GM19395 (cell line): ENCODE data around the gene UTP14C.
A peak's percentile ranks its signal among the peaks of the same experiment; 100 is the strongest.
"Not testable (repeated sequence)": the region's sequence is repeated elsewhere in the genome, so short reads cannot be mapped to it uniquely, and the experiment has no call there.

ENCODE experiments used
- ATAC-seq: cut with Tn5 transposase; IDR thresholded peaks from one replicate; pipeline ENCODE4 v1.9.1; 2021; ENCODE audit warnings: mild to moderate bottlenecking, moderate library complexity; ENCODE audit not compliant: unreplicated experiment

The UTP14C gene

GRCh38 chr13:52003541-52003940 lies 20.9 kb upstream of the UTP14C start:
- no peak for ATAC-seq

DNA sequence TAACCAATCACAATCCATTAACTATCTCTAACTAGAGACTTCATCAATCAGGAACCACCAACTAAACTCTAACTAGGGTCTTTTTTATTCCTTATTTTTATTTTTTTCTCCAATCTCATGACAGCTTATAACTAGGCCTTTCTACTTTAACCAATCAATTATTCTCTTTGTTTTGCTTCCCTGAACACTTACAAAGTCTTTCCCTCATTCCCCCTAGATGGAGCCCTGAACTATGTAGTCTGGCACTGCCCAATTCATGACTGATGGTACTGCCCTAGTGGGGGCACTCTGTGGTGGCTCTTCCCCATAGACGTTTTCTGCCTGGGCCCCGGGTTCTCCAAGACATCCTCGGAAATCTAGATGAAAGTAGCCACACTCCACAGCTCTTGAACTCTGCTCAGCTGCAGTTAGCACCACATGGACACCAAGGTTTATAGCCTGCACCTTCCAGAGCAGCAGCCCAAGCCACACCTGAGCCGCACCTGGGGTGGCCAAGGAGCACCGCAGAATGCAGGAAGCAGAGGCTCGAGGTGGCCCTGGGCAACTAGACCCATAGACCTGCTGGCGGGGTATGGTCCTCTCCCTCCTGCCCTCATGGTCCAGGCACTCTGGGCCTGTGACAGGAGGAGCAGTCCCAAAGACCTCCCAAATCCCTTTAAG lies 19.9 kb upstream of the UTP14C start:
- no peak for ATAC-seq

GRCh38 chr13:52005841-52006522 lies 18.5 kb upstream of the UTP14C start:
- ATAC-seq: no peak

DNA sequence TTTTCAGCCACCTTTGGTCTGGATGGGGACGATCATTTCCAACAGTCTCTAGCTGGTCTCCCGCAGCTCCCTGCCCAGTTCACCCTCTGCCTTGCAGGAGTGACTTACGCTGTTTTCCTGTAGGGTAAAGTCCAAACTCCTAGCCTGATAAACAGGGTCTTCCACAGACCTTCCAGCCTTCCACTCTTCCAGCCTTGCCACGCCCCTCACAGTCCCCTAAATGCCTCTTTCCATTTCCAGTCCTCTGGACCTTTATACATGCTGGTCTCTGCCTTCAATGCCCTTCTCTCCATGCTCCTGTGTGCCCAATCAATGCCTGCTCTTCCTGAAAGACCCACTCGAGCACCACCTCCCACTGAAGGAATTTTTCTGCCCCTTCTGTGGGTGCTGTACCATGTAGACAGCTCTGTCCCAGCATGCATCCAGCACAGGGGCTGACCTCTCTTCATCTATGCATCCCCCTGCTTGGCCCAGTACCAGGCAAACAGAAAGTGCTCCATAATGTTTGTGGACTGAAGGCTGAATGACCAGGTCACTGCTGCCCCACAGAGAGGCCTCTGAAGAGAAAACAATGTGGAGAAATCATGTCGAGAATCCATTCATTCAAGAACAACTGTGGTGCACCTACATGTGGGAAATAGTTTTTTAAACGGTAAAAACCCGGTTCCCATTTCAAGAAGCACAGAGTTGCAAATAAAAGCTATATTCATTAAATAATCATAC lies 17.8 kb upstream of the UTP14C start:
- no peak for ATAC-seq

DNA sequence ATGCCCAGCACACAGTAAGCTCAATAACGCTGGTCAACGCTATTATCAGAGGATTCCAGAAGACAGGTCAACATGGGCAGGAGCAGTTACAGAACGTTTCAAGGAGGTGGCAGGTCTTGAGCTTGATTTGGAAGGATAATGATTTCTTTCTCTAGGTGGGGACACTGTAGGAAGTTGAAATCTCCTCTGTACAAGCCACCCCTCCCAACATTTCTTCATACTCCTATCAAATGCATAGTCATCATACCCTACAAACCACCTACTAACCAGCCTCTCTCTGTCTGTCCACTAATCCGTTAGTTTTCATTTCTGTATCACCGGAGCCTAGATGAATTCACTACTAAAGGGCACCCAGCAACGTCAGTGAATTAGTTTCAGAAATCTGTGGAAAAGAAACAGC lies 14.5 kb upstream of the UTP14C start:
- no peak for ATAC-seq

GRCh38 chr13:52010890-52011631 lies 13.4 kb upstream of the UTP14C start, which contains the start of gene ATP7B:
ATP7B (minus strand) TSS chr13:52011450; CDS start chr13:52011337, 113 bp downstream.
- ATAC-seq: peak; percentile 10

- peak; percentile 99 for ATAC-seq
These were observed 12.6 kb upstream of the UTP14C start, which contains the start of gene ALG11 for GRCh38 chr13:52011632-52012511. ALG11 (plus strand) TSS chr13:52012398; CDS start chr13:52012419, 21 bp downstream.

DNA sequence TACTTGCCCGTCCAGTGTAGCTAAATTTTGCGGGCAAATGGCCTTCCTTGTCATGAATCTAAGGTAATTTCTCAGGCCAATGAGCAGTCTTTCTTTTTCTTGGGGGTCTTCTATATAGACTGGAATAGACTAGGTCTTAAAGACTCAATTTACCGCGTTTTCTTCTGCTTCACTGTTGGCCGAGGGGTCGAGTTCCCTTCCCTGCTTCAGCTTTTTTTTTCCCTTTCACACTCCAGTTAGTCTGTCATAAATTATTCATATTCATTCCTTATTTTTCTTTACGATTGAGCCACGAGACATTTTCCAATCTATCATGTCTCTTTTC lies 12.0 kb upstream of the UTP14C start:
- ATAC-seq: peak; percentile 5

GRCh38 chr13:52016296-52016695 lies 8.2 kb upstream of the UTP14C start:
- no peak for ATAC-seq

- ATAC-seq: no peak
These were observed 4.3 kb upstream of the UTP14C start for GRCh38 chr13:52020191-52020590.

DNA sequence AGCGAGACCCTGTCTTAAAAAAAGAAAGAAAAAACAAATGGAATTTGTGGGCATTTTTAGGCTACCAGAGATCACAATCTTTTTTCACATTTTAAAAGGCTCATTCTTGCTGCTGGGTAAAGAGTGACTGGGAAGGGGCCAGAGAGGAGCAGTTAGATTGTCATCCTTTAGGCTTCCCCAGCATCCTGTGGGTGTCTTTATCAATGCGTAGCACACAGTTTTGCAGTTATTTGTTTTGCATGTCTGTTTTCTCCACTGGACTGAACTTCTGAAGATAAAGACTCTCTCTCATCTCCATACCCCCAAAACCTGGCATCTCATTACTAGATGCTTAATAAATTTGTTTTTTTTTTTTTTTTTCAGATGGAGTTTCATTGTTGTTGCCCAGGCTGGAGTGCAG lies 2.1 kb upstream of the UTP14C start:
- ATAC-seq: no peak

- ATAC-seq: no peak
These were observed 1.2 kb downstream of the UTP14C start for GRCh38 chr13:52025475-52026245.

- no peak for ATAC-seq
These were observed 1.7 kb downstream of the UTP14C start for GRCh38 chr13:52026246-52026626.

- no peak for ATAC-seq
These were observed 3.3 kb downstream of the UTP14C start for GRCh38 chr13:52027832-52028231.

DNA sequence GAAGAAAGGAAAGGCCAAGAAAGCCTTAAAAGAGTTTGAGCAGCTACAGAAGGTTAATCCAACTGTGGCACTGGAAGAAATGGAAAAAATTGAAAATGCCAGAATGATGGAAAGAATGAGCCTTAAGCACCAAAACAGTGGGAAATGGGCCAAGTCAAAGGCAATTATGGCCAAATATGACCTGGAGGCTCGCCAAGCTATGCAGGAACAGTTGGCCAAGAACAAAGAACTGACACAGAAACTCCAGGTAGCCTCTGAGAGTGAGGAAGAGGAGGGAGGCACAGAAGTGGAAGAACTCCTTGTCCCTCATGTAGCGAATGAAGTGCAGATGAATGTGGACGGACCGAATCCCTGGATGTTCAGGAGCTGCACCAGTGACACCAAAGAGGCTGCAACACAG lies 5.1 kb downstream of the UTP14C start:
- no peak for ATAC-seq

- not testable (repeated sequence) for ATAC-seq
These were observed 5.9 kb downstream of the UTP14C start for GRCh38 chr13:52030401-52030800.

DNA sequence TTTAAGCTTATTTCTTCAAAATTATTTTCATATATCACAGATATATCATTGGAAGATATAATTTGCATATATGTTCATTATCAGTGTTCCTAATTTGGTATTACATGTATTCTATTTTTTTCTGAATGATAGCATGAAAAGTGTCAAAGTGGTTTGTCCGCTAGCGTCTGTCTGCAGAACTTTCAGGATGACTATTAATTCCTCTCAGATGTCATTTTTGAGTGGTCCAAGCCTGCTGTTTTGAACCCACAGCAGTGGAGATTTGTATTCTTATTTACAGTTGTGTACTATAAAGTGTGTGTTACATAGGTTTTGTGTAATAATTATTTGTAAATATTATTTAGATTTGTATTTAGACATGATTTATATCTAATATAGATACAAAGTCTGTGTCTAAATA lies 8.5 kb downstream of the UTP14C start:
- no peak for ATAC-seq

DNA sequence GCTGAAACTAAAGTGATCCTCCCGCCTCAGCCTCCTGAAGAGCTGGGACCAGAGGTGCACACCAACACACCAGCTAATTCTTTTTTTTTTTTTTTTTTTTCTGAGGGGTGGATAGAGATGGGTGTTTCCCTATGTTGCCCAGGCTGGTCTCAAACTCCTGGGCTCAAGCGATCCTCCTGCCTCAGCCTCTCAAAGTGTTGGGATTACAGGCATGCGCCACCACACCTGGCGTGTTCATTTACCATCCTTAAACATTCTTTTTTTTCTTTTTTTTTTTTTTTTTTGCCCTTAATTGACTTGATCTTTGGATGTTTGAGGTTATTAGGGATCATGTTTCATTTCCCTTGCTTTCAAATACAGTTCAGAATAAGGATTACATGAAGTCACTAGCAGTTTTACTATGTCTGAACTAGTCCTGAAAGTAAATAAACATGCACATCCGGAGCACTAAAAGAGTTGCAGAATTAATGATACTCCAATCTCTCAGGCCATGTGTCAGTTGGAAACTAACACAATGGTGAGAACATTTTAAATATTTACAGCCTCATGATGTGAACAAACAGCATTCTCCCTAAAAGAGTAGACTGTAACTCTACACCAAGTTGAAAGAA lies 10.2 kb downstream of the UTP14C start:
- no peak for ATAC-seq

GRCh38 chr13:52036037-52036436 lies 11.5 kb downstream of the UTP14C start:
- no peak for ATAC-seq
